Caki2 (cell line): ENCODE data around the gene SLC38A1. TPM values are rescaled to one million over a fixed set of nuclear protein-coding genes. Genes with fewer than 3 reads are reported as not detected.

ENCODE experiments used
- DNase-seq: peaks from one replicate; pipeline ENCODE4 v3.0.0-alpha.2; 2015; ENCODE audit warnings: low read depth
- in situ Hi-C: cut with HindIII; loops from 2 replicates; pipeline ENCODE4 v1.10.0; 2016; ENCODE audit warnings: low sequenced_read_pairs, low pct_unique_long_range_greater_than_20kb, mixed read lengths
- total RNA-seq: library from RNA; depleted of rRNA; stranded (reverse); fragments of >200 nt; shearing (Covaris generic); gene quantifications from 2 replicates; pipeline ENCODE4 v1.2.3, GENCODE V29; 2014; ENCODE audit warnings: low replicate concordance

The SLC38A1 gene
- total RNA-seq, 1 experiment from 2014 or later: 49.4 TPM

DNA sequence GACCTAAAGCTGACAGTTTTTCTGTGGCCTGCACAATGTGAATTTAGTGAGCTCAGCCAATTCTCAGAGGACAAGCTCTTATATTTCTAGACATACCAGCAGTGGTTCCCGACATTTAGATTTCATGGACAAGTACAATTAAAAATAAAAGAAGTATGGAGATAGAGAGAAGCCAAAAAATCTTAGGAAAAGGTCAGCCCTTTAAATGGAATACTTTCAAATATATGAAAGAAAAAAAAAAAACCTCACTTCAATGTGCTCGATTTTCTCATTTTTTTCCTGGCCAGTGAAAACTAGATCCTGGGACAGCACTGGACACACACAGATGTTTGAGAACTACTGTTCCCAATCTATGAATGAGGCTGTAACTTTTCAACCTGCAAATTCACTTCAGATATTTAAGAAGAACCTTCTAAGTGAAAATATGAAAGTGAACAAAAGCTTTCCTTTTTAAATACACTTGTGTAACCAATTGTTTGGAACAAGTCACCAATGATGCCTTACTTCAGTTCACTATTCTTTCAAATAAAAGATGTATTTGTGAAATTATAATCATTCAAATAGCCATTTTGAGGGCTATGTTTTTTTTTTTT, 109.4 kb downstream of the SLC38A1 start:
- DNase-seq: peak; percentile 5
- in situ Hi-C loops: no loop called here

DNA sequence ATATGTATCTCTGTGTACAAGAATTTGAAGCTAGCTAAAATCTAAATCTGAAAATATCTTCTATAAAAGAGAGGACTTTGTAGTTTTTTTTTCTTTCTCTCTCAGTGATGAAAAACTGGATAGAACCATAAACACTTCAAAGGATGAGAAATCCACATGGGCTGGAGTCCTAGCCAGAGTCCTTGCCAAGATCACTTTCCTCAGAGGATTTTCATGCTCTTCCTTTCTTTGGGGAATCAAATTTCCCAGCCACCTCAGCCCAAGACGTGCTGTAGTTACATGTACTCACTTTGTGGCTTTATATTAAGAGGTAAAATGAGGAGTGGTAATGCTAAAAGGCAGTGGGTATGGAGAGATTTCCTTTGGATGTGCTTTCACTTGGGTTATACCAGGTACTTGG, 110.3 kb downstream of the SLC38A1 start:
- in situ Hi-C loops: no loop called here
- no peak for DNase-seq

DNA sequence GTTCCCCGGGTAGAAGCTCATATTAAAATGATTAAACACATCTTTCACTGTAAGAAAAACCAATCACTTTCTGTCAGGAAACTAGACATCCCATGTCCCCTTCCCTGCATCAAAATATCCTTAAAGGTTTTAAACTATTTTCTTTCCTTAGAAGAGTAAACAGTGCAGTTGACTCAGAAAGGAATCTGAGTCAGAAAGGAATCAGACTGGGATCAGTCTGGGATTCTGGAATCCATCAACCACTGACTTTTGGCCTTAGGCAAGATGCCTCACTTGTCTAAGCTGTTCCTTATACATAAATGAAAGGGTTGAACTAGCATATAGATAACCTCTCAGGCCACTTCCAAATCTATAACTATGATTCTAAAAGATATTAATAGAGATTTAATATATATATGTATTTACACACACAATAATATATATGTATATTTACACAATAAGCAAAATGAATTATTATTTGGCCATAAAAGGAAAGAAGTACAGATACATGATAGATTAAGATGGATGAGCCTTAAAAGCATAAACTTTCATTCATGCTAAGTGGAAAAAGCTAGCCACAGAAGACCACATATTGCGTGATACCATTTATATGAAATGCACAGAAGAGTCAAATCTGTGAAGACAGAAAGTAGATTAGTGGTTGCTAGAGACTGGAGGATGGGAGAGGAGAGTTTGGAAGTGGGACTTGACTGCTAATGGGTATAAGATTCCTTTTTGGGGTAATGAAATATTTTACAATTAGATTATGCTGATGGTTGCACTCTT, 114.4 kb downstream of the SLC38A1 start:
- peak; percentile 36 for DNase-seq
- in situ Hi-C loops: no loop called here

DNA sequence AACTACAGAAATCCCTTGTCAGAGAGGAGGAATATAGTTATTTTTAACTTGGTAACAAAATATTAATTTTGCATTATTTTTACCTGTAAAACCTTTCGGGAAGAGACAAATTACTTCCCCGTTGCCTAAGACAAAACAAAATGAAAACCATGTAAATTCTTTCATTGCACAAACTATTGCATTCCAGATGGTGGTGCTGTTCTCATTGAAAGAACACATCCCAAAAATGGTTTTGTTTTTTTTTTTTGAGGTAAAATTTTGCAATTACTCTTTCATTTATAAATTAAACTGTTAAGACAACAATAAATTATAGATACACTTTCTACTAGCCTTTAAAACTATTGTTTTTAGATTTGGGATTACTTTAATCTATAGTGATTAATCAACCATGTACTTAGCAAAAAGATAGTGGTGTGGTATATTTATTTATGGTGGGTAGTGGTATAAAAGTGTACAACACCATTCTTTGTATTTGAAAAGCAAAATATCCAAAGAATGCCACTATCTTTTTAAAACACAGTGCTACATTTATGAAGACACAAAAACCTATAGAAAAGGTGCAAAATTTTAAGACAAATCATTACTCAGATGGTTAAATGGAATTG, 115.5 kb downstream of the SLC38A1 start:
- in situ Hi-C loops: no loop called here
- DNase-seq: peak; percentile 32

GRCh38 chr12:46152456-46152855, 116.4 kb downstream of the SLC38A1 start:
- DNase-seq: no peak
- in situ Hi-C loops: no loop called here

GRCh38 chr12:46150735-46151134, 118.1 kb downstream of the SLC38A1 start:
- DNase-seq: no peak
- in situ Hi-C loops: no loop called here

- no peak for DNase-seq
- in situ Hi-C loops: no loop called here
Measured at GRCh38 chr12:46149905-46150304, 118.9 kb downstream of the SLC38A1 start.

- in situ Hi-C loops: no loop called here
- DNase-seq: no peak
Measured at GRCh38 chr12:46149079-46149464, 119.8 kb downstream of the SLC38A1 start.

DNA sequence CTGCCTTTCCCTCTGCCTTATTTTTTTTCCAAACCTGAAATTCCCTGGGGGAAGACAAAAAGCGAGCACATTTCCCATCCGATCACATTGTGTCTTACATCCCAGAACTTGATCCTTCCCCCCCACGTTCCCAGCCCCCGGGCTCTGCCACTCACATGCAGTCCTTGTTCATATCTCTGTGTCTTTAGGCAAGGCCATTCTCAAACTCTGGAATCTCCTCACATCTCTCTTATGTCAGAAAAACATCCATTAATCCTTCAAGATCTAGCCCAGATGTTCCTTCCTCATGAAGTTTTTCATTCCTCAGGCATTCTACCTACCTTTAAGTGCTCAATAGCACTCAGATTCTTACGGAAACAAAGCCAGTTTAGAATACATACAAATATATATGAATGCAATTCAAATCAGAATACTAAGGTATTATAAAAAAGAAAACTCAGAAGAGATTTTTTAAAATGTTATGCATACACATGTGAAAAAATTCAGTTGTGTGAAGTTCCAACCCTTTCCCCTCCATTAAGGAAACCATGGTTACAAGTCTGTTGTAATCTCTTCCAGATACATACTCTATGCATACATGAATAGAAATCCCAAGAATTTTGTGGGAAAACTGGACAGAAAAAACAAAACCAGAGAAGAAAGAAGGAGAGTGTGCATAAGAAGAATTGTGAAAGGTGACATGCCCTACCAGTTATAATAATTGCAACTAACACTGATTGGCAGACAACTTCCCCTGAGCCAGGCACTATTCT, 120.3 kb downstream of the SLC38A1 start:
- DNase-seq: no peak
- in situ Hi-C loops: no loop called here

GRCh38 chr12:46147144-46147543, 121.7 kb downstream of the SLC38A1 start:
- no peak for DNase-seq
- in situ Hi-C loops: no loop called here

- in situ Hi-C loops: no loop called here
Measured at GRCh38 chr12:46145881-46146280, 123.0 kb downstream of the SLC38A1 start.

DNA sequence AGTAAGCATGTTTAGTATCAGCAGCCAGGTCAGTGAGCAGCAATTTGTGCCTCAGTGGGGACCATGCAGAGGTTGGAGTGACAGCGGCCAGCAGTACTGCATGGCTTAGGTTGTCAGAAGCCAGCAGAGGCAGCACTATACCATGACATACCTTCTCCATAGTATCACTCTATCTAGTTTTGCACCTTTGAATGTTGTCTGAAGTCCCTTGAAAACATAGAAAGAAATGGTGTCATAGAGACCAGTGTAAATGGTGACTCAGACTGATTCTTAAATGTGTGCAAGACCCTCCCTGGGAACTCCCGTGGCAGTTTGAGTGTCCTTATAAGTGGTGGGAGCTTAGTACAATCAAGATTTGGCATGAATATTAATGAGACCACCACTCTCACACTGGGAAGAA, 124.4 kb downstream of the SLC38A1 start:
- in situ Hi-C loops: no loop called here
- DNase-seq: no peak

More at GRCh38 chr12:46145881-46146280, 123.0 kb downstream of the SLC38A1 start:
- no peak for DNase-seq

- in situ Hi-C loops: no loop called here
- no peak for DNase-seq
Measured at GRCh38 chr12:46136249-46136648, 132.6 kb downstream of the SLC38A1 start.

DNA sequence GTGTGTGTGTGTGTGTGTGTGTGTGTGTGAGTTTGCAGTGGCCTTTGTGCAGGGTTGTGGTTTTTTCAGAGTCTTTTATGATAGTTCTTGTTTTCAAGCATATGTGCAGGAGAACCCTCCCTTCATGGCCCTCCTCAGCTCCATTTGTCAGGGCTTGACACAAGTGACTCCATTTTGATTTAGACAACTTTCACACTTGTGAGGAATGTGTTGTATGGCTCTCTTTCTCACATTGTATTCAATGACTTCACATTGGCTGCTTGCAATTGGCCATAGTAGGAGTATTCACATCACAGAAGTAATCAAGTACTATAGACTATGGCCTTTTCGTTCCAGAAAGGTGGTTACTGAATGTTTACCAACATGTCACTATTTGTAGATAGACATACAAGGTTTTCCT, 133.1 kb downstream of the SLC38A1 start:
- no peak for DNase-seq
- in situ Hi-C loops: no loop called here

DNA sequence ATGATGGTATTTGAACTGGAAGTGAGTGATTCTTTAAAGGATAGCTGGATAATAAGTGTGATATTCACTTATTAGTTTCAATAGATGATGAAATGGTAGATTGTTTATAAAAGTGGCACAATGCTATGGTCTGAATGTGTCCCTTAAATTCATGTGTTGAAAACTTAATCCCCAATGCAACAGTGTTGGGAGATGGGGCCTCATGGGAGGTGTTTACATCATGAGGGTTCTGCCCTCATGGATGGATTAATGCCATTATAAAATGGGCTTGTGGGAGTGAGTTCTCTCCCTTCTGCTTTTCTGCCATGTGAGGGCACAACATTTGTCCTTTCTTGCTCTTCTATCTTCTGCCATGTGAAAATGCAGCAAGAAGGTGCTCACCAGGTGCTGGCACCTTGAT, 134.0 kb downstream of the SLC38A1 start:
- no peak for DNase-seq
- in situ Hi-C loops: no loop called here

- in situ Hi-C loops: no loop called here
- DNase-seq: no peak
Measured at GRCh38 chr12:46134205-46134811, 134.5 kb downstream of the SLC38A1 start.

DNA sequence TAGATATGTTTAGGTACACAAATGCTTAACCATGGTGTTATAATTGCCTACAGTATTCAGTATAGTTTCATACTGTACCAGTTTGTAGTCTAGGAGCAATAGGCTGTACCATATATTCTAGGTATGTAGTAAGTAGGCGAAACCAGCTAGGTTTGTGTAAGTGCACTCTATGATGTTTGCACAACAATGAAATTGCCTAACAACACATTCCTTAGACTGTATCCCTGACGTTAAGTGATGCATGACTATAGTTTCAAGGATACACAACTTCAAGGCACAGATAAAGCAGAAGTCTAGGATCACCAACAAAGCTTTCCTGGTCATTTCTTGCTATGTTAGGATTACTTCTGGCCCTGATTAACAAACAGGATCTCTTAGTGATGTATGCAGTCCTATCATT, 135.1 kb downstream of the SLC38A1 start:
- no peak for DNase-seq
- in situ Hi-C loops: no loop called here
